Liver (tissue), 9 donors: ENCODE measurements around the gene SEMA5A. TPM values are rescaled to one million over a fixed set of nuclear protein-coding genes. Genes with fewer than 3 reads are reported as not detected.

Source experiments
- DNase-seq: peaks from one replicate; pipeline ENCODE4 v3.0.0-alpha.2; 2017; ENCODE audit warnings: low spot score
- H3K27ac ChIP-seq, 2 donors: one replicate each; pipeline ENCODE4 v1.7.0; 2013; ENCODE audit warnings: inconsistent platforms in 2 of 2, low read length in 2 of 2, control low read depth in 1 of 2, low read depth in 1 of 2, mild to moderate bottlenecking in 1 of 2
- H3K27me3 ChIP-seq, 4 donors: one replicate each; pipeline versions ENCODE4 v1.6.1 to v1.7.0; 2013; ENCODE audit warnings: low read length in 3 of 4, inconsistent platforms in 1 of 4, mild to moderate bottlenecking in 1 of 4, moderate library complexity in 1 of 4; ENCODE audit not compliant: control insufficient read depth in 4 of 4, insufficient read depth in 4 of 4
- H3K36me3 ChIP-seq, 4 donors: one replicate each; pipeline versions ENCODE4 v1.6.1 to v1.7.0; 2013; ENCODE audit warnings: low read length in 3 of 4, mild to moderate bottlenecking in 3 of 4, low read depth in 1 of 4, moderate library complexity in 1 of 4; ENCODE audit not compliant: control insufficient read depth in 4 of 4, insufficient read depth in 3 of 4
- H3K4me1 ChIP-seq, 4 donors: one replicate each; pipeline versions ENCODE4 v1.6.1 to v1.7.0; 2013; ENCODE audit warnings: low read length in 3 of 4, mild to moderate bottlenecking in 3 of 4, moderate library complexity in 1 of 4; ENCODE audit not compliant: control insufficient read depth in 4 of 4, insufficient read depth in 4 of 4
- H3K4me3 ChIP-seq, 3 donors: one replicate each; pipeline versions ENCODE4 v1.6.1 to v1.7.0; 2013; ENCODE audit warnings: low read length in 3 of 3, control low read depth in 1 of 3, low read depth in 1 of 3, mild to moderate bottlenecking in 1 of 3
- H3K9ac ChIP-seq, 2 donors: one replicate each; pipeline ENCODE4 v1.7.0; 2013; ENCODE audit warnings: low read length in 2 of 2, mild to moderate bottlenecking in 2 of 2, moderate library complexity in 2 of 2, control low read depth in 1 of 2, low read depth in 1 of 2
- H3K9me3 ChIP-seq, 4 donors: one replicate each; pipeline versions ENCODE4 v1.6.1 to v1.7.0; 2013; ENCODE audit warnings: low read length in 3 of 4; ENCODE audit not compliant: control insufficient read depth in 4 of 4
- ATF3 ChIP-seq: IDR thresholded peaks from 2 replicates; pipeline ENCODE4 v1.6.1; 2016; ENCODE audit warnings: antibody characterized with exemption
- CTCF ChIP-seq: fragments of 150-350 bp; IDR thresholded peaks from 2 replicates; pipeline ENCODE4 v1.5.1; 2017; ENCODE audit warnings: improper control_type of control experiment, low read depth, low read length; ENCODE audit not compliant: missing input control
- EGR1 ChIP-seq, 2 donors: IDR thresholded peaks; 2 replicates each; pipeline ENCODE4 v1.6.1; 2016 to 2018; ENCODE audit warnings: antibody characterized with exemption in 2 of 2, low read depth in 2 of 2
- FOXA1 ChIP-seq: IDR thresholded peaks from 2 replicates; pipeline ENCODE4 v1.6.1; 2016; ENCODE audit warnings: antibody characterized with exemption
- FOXA2 ChIP-seq: IDR thresholded peaks from 2 replicates; pipeline ENCODE4 v1.6.1; 2016; ENCODE audit warnings: antibody characterized with exemption
- GABPA ChIP-seq, 2 donors: IDR thresholded peaks in 1 of 2; conservative IDR thresholded peaks in 1 of 2; 2 replicates each; pipeline ENCODE4 v1.6.1; 2016; ENCODE audit warnings: antibody characterized with exemption in 2 of 2, mild to moderate bottlenecking in 1 of 2, moderate library complexity in 1 of 2
- HNF4A ChIP-seq, 2 donors: conservative IDR thresholded peaks; 2 replicates each; pipeline ENCODE4 v1.6.1; 2016; ENCODE audit warnings: antibody characterized with exemption in 2 of 2, mild to moderate bottlenecking in 2 of 2
- HNF4G ChIP-seq: IDR thresholded peaks from 2 replicates; pipeline ENCODE4 v1.6.1; 2016; ENCODE audit warnings: antibody characterized with exemption
- MAX ChIP-seq: IDR thresholded peaks from 2 replicates; pipeline ENCODE4 v1.6.1; 2016; ENCODE audit warnings: antibody characterized with exemption
- NR2F2 ChIP-seq: IDR thresholded peaks from 2 replicates; pipeline ENCODE4 v1.6.1; 2016; ENCODE audit warnings: antibody characterized with exemption
- RAD21 ChIP-seq, 2 donors: IDR thresholded peaks; 2 replicates each; pipeline ENCODE4 v1.6.1; 2016; ENCODE audit warnings: antibody characterized with exemption in 2 of 2, mild to moderate bottlenecking in 2 of 2
- REST ChIP-seq: IDR thresholded peaks from 2 replicates; pipeline ENCODE4 v1.6.1; 2016; ENCODE audit warnings: antibody characterized with exemption, mild to moderate bottlenecking
- RXRA ChIP-seq, 2 donors: IDR thresholded peaks; 2 replicates each; pipeline ENCODE4 v1.6.1; 2017 to 2018; ENCODE audit warnings: antibody characterized with exemption in 2 of 2, mild to moderate bottlenecking in 1 of 2
- SP1 ChIP-seq: IDR thresholded peaks from 2 replicates; pipeline ENCODE4 v1.6.1; 2018; ENCODE audit warnings: antibody characterized with exemption, mild to moderate bottlenecking
- TAF1 ChIP-seq: conservative IDR thresholded peaks from 2 replicates; pipeline ENCODE4 v1.6.1; 2016; ENCODE audit warnings: antibody characterized with exemption, mild to moderate bottlenecking
- ZBTB33 ChIP-seq: IDR thresholded peaks from 2 replicates; pipeline ENCODE4 v1.6.1; 2016; ENCODE audit warnings: antibody characterized with exemption
- WGBS: extraction: QIAGEN DNeasy Blood & Tissue Kit; methylation state at CpG from one replicate; pipeline ENCODE4 v1.1.7; 2013; 5-methylcytosine and 5-hydroxymethylcytosine counted together
- polyA plus RNA-seq, 2 donors: library from polyadenylated mRNA; stranded (reverse) in 1 of 2; unstranded in 1 of 2; fragments of 200-250 nt in 1 of 2; fragments of >200 nt in 1 of 2; fragmentation: Nextera tagmentation in 1 of 2; extraction: Ambion mirVana in 1 of 2; gene quantifications; one replicate each; pipeline versions ENCODE4 v1.2.1 to v1.2.3, GENCODE V29; 2013 to 2015
- total RNA-seq, 2 donors: library from RNA; depleted of rRNA; stranded (reverse); fragments of >200 nt; gene quantifications; one replicate each; pipeline ENCODE4 v1.2.3, GENCODE V29; 2014
- donor health status: healthy.
- donor health status: healthy.
- donor health status: healthy.
- donor health status: healthy.
- donor health status: healthy.

Gene SEMA5A
- total and polyA plus RNA-seq, 4 donors, result 1.1 to 5.8 (median 3.2) TPM

GRCh38 chr5:9382522-9382921 is 163.4 kb downstream of the SEMA5A start:
- no peak overlapping the region for H3K27ac ChIP-seq
- H3K9me3 ChIP-seq, result no peaks in the 10 kb centered on the region
- H3K4me1 ChIP-seq, result no peaks in the 10 kb centered on the region
- no peak overlapping the region for H3K4me3 ChIP-seq
- no peak for DNase-seq
- H3K36me3 ChIP-seq, result no peaks in the 10 kb centered on the region
- no peak overlapping the region for H3K9ac ChIP-seq
- 89% methylated on average over 1 of the region's 1 CpG for WGBS
- H3K27me3 ChIP-seq, result no peaks in the 10 kb centered on the region
- TF ChIP-seq FOXA2, result no peak
- TF ChIP-seq ATF3, result no peak
- no peak for TF ChIP-seq HNF4A (conservative IDR thresholded peaks at IDR 0.05)
- no peak for TF ChIP-seq FOXA1
- no peak for TF ChIP-seq REST
- TF ChIP-seq RAD21 (IDR thresholded peaks at IDR 0.05), result no peak
- TF ChIP-seq TAF1, result no peak
- no peak for TF ChIP-seq EGR1 (IDR thresholded peaks at IDR 0.05; ENCODE audit: low read depth in 2 of 2)
- no peak for TF ChIP-seq NR2F2
- no peak for TF ChIP-seq HNF4G
- no peak for TF ChIP-seq SP1

- Histone ChIP-seq H3K4me1 (peaks cover 0 to 6% (median 4%) of the 10 kb centered on the region in 4 donors), H3K27me3 (no peaks in the 10 kb centered on the region), H3K4me3 (no peak overlapping the region), H3K36me3 (no peaks in the 10 kb centered on the region), H3K27ac (no peak overlapping the region), H3K9ac (no peak overlapping the region), H3K9me3 (no peaks in the 10 kb centered on the region)
- DNase-seq, result no peak
- TF ChIP-seq HNF4G, result no peak
- no peak for TF ChIP-seq CTCF
Measured at GRCh38 chr5:9381464-9381863, 164.4 kb downstream of the SEMA5A start.

- no peak for DNase-seq
- H3K27ac ChIP-seq, result no peak overlapping the region
- no peaks in the 10 kb centered on the region for H3K9me3 ChIP-seq
- no peak overlapping the region for H3K9ac ChIP-seq
- H3K27me3 ChIP-seq, result no peaks in the 10 kb centered on the region
- WGBS, result 82% methylated on average over 7 of the region's 7 CpGs
- H3K4me1 ChIP-seq, result peaks cover 2 to 18% (median 10%) of the 10 kb centered on the region in 4 donors
- no peak overlapping the region for H3K4me3 ChIP-seq
- TF ChIP-seq RAD21 (IDR thresholded peaks at IDR 0.05), result no peak
- no peak for TF ChIP-seq CTCF
- TF ChIP-seq FOXA2, result no peak
- no peak for TF ChIP-seq ATF3
- TF ChIP-seq ZBTB33, result no peak
- no peak for TF ChIP-seq NR2F2
- no peak for TF ChIP-seq MAX
- no peak for TF ChIP-seq RXRA (IDR thresholded peaks at IDR 0.05)
- no peak for TF ChIP-seq GABPA (IDR thresholded peaks at IDR 0.05 in 1 of 2, conservative IDR thresholded peaks at IDR 0.05 in 1 of 2)
- no peaks in the 10 kb centered on the region for H3K36me3 ChIP-seq
Measured at GRCh38 chr5:9380109-9380508, 165.8 kb downstream of the SEMA5A start.
